OCI-LY3 (cell line): ENCODE results near the gene C2orf92.

Source experiments
- H2AFZ ChIP-seq: fragments of 200-600, 300-600 bp; shearing (Covaris generic); 2 replicates; pipeline ENCODE4 v1.6.0; 2014; ENCODE audit warnings: antibody characterized with exemption, low read depth, low read length
- H3K27ac ChIP-seq: fragments of 200-600, 300-600 bp; sonication (generic); 2 replicates; pipeline ENCODE4 v1.5.1; 2014; ENCODE audit warnings: mild to moderate bottlenecking, low read length, moderate library complexity, mixed read lengths
- H3K27me3 ChIP-seq: fragments of 200-600, 300-600 bp; sonication (generic); 2 replicates; pipeline ENCODE4 v1.6.1; 2014; ENCODE audit warnings: low read depth, low read length, mixed read lengths
- H3K36me3 ChIP-seq: fragments of 200-600, 300-600 bp; sonication (generic); replicated peaks from 2 replicates; pipeline ENCODE3; 2014; ENCODE audit warnings: low read depth, low read length, mixed read lengths
- H3K4me1 ChIP-seq: fragments of 300-600, 200-600 bp; sonication (generic); 2 replicates; pipeline ENCODE4 v1.6.1; 2014; ENCODE audit warnings: low read length, mixed read lengths
- H3K4me2 ChIP-seq: fragments of 200-600, 300-600 bp; sonication (generic); 2 replicates; pipeline ENCODE4 v1.6.1; 2014; ENCODE audit warnings: low read length, mixed read lengths
- H3K4me3 ChIP-seq: fragments of 300-600, 200-600 bp; sonication (generic); 2 replicates; pipeline ENCODE4 v1.5.1; 2014; ENCODE audit warnings: antibody characterized with exemption, mild to moderate bottlenecking, low read length, moderate library complexity
- H3K79me2 ChIP-seq: fragments of 300-600, 200-600 bp; shearing (Covaris generic); 2 replicates; pipeline ENCODE4 v1.6.1; 2014; ENCODE audit warnings: mild to moderate bottlenecking, low read length, mixed read lengths
- H3K9ac ChIP-seq: fragments of 300-600, 200-600 bp; shearing (Covaris generic); 2 replicates; pipeline ENCODE4 v1.6.0; 2014; ENCODE audit warnings: mild to moderate bottlenecking, low read length, moderate library complexity
- H3K9me3 ChIP-seq: fragments of 200-600, 300-600 bp; shearing (Covaris generic); 2 replicates; pipeline ENCODE4 v1.6.1; 2014; ENCODE audit warnings: low read length, mixed read lengths; ENCODE audit not compliant: insufficient read depth
- H4K20me1 ChIP-seq: fragments of 200-600, 300-600 bp; sonication (generic); 2 replicates; pipeline ENCODE4 v1.6.1; 2016; ENCODE audit warnings: low read length, mixed read lengths; ENCODE audit not compliant: insufficient read depth
- CTCF ChIP-seq: fragments of 200-600, 300-600 bp; sonication (generic); IDR thresholded peaks from 2 replicates; pipeline ENCODE4 v1.5.1; 2014; ENCODE audit warnings: antibody characterized with exemption, low read length, low read depth
- EZH2phosphoT487 ChIP-seq: fragments of 200-600 bp; shearing (Covaris generic); IDR thresholded peaks from 2 replicates; pipeline ENCODE4 v1.6.1; 2018; ENCODE audit warnings: antibody characterized with exemption, mixed run types, low read depth

The C2orf92 gene

GRCh38 chr2:97673182-97673914, 3.8 kb downstream of the C2orf92 start:
- H3K4me3 ChIP-seq, result no peak overlapping the region

GRCh38 chr2:97673915-97674283, 4.4 kb downstream of the C2orf92 start:
- H2AFZ ChIP-seq, result no peak overlapping the region
- H3K27ac ChIP-seq, result no peak overlapping the region
- peaks cover 17% of the 10 kb centered on the region for H3K4me1 ChIP-seq
- H4K20me1 ChIP-seq, result no peaks in the 10 kb centered on the region
- TF ChIP-seq EZH2phosphoT487, result no peak
- no peak for TF ChIP-seq CTCF
- H3K27me3 ChIP-seq, result no peaks in the 10 kb centered on the region
- no peaks in the 10 kb centered on the region for H3K9me3 ChIP-seq
- H3K9ac ChIP-seq, result no peak overlapping the region
- no peak overlapping the region for H3K4me3 ChIP-seq
- H3K4me2 ChIP-seq, result no peak overlapping the region
- H3K79me2 ChIP-seq, result no peaks in the 10 kb centered on the region
- H3K36me3 ChIP-seq, result no peaks in the 10 kb centered on the region

More at GRCh38 chr2:97673182-97673914, 3.8 kb downstream of the C2orf92 start:
- TF ChIP-seq CTCF, result no peak
- TF ChIP-seq EZH2phosphoT487, result no peak
- Histone ChIP-seq H3K27ac (no peak overlapping the region), H3K4me1 (peaks cover 17% of the 10 kb centered on the region), H3K9me3 (no peaks in the 10 kb centered on the region), H3K4me2 (no peak overlapping the region), H4K20me1 (no peaks in the 10 kb centered on the region), H3K36me3 (no peaks in the 10 kb centered on the region), H3K79me2 (no peaks in the 10 kb centered on the region), H3K27me3 (no peaks in the 10 kb centered on the region), H3K9ac (no peak overlapping the region), H2AFZ (no peak overlapping the region)

GRCh38 chr2:97675430-97676113, 6.1 kb downstream of the C2orf92 start:
- H3K27me3 ChIP-seq, result no peaks in the 10 kb centered on the region
- peaks cover 17% of the 10 kb centered on the region for H3K4me1 ChIP-seq
- no peak overlapping the region for H3K9ac ChIP-seq
- H3K4me3 ChIP-seq, result no peak overlapping the region
- H3K79me2 ChIP-seq, result no peaks in the 10 kb centered on the region
- H3K9me3 ChIP-seq, result no peaks in the 10 kb centered on the region
- no peak overlapping the region for H3K4me2 ChIP-seq
- no peaks in the 10 kb centered on the region for H3K36me3 ChIP-seq
- TF ChIP-seq CTCF (no peak), EZH2phosphoT487 (no peak)
- H4K20me1 ChIP-seq, result no peaks in the 10 kb centered on the region
- no peak overlapping the region for H3K27ac ChIP-seq
- no peak overlapping the region for H2AFZ ChIP-seq

GRCh38 chr2:97676620-97677019, 7.1 kb downstream of the C2orf92 start:
- Histone ChIP-seq H3K9ac (no peak overlapping the region), H3K79me2 (no peaks in the 10 kb centered on the region), H4K20me1 (no peaks in the 10 kb centered on the region), H3K4me3 (no peak overlapping the region), H3K36me3 (no peaks in the 10 kb centered on the region), H3K4me2 (no peak overlapping the region), H3K27ac (no peak overlapping the region), H3K9me3 (no peaks in the 10 kb centered on the region), H3K27me3 (no peaks in the 10 kb centered on the region), H3K4me1 (peaks cover 17% of the 10 kb centered on the region), H2AFZ (no peak overlapping the region)
- no peak for TF ChIP-seq EZH2phosphoT487
- TF ChIP-seq CTCF, result no peak
